Body of pancreas (tissue), 4 donors: ENCODE measurements around the gene NR6A1.

ENCODE experiments used
- CTCF ChIP-seq, 7 experiments: fragments of 450-650 bp in 4 of 7; fragments of 200-600 bp in 3 of 7; sonication (generic) in 3 of 7; IDR thresholded peaks; one replicate each; pipeline ENCODE4 v1.5.1; 2016 to 2019; ENCODE audit warnings: antibody characterized with exemption in 7 of 7
- POLR2A ChIP-seq, 3 donors: fragments of 450-650 bp; IDR thresholded peaks; one replicate each; pipeline ENCODE4 v1.6.1; 2016; ENCODE audit warnings: antibody characterized with exemption in 3 of 3, mild to moderate bottlenecking in 2 of 3

- TF ChIP-seq POLR2A (IDR thresholded peaks at IDR 0.05): no peak
- TF ChIP-seq CTCF (IDR thresholded peaks at IDR 0.05): no peak
Observed at GRCh38 chr9:124693403-124693802, 77.7 kb downstream of the NR6A1 start.
